GM21619 (cell line): Measurements from ENCODE around the gene VSNL1.
"Not testable (repeated sequence)": the region's sequence is repeated elsewhere in the genome, so short reads cannot be mapped to it uniquely, and the experiment has no call there.

ENCODE experiments used
- ATAC-seq: cut with Tn5 transposase; IDR thresholded peaks from one replicate; pipeline ENCODE4 v1.9.1; 2021; ENCODE audit not compliant: unreplicated experiment

The VSNL1 gene

DNA sequence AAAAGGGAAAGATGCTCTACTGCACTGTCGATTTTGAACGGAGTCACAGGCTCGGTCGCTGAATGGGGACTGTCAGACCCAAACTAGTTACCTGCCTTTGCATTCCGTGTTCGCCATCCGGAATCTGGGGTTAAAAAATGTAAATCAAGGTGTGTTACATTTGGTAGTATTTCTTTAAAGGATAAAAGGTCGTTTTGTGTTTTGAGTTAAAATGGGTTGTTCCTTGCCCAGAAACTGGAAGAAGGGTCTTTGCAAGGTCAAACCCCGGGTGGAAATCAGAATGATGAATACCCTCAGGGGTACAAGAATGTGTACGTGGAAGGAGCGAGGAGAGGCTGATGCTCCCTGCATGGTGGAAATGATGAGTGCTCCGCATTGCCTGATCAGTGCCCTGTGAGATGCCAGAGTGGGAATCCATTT lies 1.0 kb downstream of the VSNL1 start:
- no peak for ATAC-seq

DNA sequence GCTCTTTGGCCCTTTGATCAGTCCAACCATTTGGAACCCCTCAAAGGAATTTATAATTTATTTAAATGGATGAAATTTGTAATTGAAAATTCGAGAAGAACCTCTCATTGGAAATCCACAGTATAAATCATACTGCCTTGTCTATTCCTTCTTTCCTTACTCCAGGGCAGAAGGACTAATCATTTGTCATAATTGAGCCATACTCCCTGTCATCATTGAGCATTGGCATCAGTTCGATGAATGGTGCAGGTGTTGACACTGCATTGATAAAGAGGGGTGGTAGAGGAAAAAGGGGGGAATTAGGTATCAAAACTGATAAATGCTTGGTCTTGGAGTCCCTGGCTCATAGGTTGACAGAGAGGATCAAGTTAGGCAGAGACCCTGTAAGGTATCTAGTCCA lies 2.0 kb downstream of the VSNL1 start:
- ATAC-seq, result no peak

- ATAC-seq, result no peak
Measured at GRCh38 chr2:17543131-17543660, 2.7 kb downstream of the VSNL1 start.

DNA sequence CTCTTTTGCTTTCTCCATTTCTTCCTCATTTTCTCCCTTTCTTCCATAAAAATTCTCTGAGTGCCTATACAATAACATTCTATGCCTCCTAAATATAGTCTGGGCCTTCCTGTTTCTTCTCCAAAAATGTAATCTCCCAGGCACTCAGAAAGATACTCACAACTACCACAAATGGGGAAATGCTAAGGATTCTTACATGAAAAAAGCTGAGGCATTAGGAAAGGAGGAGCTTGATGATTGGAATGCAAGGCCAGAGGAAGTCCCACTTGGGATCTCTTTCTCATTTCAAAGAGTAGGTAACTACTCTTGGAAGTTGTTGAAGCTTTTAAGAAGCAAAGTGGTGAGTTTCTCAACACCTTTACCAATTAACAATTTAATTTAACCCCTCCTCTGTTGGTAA lies 3.4 kb downstream of the VSNL1 start:
- ATAC-seq, result no peak

- no peak for ATAC-seq
Measured at GRCh38 chr2:17544256-17544655, 3.8 kb downstream of the VSNL1 start.

DNA sequence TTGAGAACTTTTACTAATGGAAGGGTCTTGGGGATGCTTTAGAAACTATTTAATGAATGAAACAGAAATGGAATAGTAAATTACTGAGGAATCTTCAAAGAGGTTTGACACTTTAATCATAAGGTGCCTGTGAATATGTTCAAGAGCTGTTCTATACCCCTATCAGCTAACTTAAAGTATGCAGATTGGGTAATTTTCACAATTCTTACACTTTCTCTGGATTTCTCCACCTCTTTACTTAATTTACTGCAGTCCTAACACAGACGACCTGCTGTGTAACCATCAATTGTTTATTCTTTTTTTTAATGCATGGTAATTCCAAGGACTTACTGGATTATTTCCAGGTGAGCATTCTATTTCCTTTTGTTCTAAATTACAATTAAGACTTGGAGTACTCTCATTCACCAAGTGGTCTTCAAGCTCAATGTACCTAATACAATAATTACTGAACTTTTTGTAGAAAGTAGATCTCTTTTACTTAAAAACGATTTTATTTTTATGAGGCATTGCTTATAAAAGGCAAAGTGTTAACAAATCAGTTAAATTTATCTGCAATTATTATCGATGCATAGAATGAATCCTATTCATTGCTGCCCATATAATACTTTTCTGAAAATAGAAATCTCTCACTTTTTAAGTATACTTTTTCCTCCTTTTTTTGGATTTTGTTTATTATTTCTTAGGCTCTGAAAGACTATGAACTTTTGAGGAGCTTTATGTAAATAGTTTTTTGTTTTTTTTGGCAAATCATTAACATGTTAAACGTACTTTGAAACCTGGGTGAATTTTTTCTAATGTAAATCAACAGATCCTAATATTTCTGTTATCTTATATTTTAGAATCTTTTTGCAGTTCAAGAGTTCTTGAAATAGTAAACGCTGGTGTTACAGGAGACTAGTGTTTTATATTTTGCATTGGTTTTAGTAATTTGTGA lies 5.5 kb downstream of the VSNL1 start:
- no peak for ATAC-seq

GRCh38 chr2:17547237-17547636 lies 6.7 kb downstream of the VSNL1 start:
- no peak for ATAC-seq

- ATAC-seq, result no peak
Measured at GRCh38 chr2:17547737-17548136, 7.2 kb downstream of the VSNL1 start.

GRCh38 chr2:17550907-17551306 lies 10.4 kb downstream of the VSNL1 start:
- no peak for ATAC-seq

- no peak for ATAC-seq
Measured at GRCh38 chr2:17555150-17555549, 14.7 kb downstream of the VSNL1 start.

DNA sequence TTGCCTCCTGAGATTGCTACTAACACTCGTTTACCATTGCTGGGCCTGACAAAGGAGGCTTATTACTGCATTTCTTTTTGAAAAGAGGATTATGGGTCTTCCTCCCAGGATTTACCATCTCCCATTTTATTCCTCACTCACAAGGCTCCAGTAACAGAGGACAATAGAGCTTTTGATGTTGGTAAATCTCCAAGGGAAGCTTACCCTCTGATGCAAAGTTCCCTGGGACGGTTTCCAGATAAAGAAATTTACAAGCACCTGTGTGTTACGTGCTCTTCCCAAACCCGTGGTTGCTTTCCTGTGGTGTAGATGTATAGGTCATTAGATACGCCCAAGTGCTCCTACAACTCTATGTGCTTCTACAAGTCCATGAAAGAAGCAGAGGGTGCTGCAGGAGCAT lies 17.1 kb downstream of the VSNL1 start:
- ATAC-seq, result no peak

DNA sequence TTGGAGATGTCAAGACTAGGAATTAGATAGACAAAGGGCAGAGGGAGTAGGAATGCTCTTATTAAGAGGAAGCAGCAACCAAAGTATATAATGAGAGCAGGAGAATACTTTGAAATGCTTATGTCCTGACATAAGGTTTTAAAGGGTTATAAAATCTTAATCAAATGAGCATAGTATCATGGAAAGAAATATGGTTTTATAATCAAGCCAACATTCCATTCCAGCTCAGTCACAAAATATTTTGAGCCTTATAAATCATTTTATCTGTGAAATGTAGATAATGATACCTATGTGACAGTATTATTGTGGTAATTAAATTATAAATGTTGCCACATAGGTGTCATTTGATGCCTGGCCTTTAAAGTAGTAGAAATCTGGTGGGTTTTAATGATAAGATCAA lies 17.6 kb downstream of the VSNL1 start:
- no peak for ATAC-seq

DNA sequence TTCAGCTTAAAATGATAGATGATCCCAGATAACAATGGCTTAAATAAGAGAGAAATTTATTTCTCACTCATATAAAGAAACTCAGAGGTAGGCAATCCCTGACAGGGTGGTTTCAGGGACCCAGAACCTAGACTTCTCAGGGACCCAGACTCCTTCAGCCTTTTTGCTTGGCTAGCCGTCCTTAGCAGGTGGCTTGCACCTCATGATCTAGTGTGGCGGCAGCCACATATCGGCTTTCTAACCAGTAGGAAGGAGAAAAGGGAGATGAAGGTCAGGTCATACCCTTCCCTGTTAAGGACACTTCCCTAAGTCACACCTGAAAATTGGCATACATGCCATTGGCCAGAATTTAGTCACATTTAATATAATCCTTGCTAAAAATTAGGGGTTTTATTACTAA lies 18.4 kb downstream of the VSNL1 start:
- no peak for ATAC-seq

GRCh38 chr2:17565726-17566125 lies 25.2 kb downstream of the VSNL1 start:
- not testable (repeated sequence) for ATAC-seq

- no peak for ATAC-seq
Measured at GRCh38 chr2:17571681-17572080, 31.2 kb downstream of the VSNL1 start.

GRCh38 chr2:17573085-17573803 lies 32.7 kb downstream of the VSNL1 start:
- no peak for ATAC-seq

DNA sequence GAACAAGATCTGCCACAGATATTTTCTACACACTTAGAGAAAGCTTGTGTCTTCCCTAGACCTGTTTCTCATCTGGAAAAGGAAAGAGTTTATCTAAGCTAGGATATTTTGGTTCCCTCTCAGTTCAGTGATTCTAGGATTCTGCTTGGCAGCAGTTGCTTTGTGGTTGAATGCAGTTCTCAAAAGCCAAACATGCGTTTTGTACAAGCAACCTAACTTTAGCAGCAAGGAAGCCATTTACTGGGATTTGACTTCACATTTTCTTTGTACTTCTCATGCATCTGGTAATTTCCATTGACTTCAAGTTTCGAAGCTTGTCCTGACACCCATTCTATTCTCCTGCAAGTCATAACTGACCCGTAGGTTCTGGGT lies 33.3 kb downstream of the VSNL1 start:
- no peak for ATAC-seq

GRCh38 chr2:17574406-17575073 lies 34.0 kb downstream of the VSNL1 start:
- ATAC-seq, result no peak

GRCh38 chr2:17576802-17577201 lies 36.3 kb downstream of the VSNL1 start:
- ATAC-seq, result no peak

DNA sequence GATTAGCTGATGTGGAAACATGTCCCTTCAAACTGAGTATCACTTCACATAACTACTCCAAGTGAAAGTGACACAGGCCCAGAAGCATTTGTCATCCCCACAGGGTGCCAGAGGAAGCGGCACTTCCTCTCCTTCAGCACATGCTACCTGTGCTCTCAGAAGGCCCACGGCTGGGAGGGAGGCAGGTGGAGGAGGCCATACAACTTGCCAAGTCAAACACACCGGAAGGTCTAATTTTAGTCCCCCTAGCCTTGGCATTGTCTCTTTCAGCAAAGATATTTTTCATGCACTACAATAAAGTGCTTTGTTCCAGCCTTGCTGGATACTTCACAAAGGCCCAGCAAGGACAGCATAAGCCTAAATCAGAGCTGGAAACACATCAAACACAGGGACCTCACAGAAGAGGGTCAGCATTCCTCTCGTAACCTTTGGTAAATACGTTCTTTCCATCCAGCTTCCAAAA lies 38.0 kb downstream of the VSNL1 start:
- ATAC-seq, result peak; percentile 78

GRCh38 chr2:17579605-17580318 lies 39.3 kb downstream of the VSNL1 start:
- no peak for ATAC-seq
